Measurements from ENCODE around the gene KPNA1. TPM values are rescaled to one million over a fixed set of nuclear protein-coding genes. Genes with fewer than 3 reads are reported as not detected.

The KPNA1 gene
- total and polyA plus RNA-seq, 2 experiments from 2014 or later, result 38.9 to 44.0 TPM

DNA sequence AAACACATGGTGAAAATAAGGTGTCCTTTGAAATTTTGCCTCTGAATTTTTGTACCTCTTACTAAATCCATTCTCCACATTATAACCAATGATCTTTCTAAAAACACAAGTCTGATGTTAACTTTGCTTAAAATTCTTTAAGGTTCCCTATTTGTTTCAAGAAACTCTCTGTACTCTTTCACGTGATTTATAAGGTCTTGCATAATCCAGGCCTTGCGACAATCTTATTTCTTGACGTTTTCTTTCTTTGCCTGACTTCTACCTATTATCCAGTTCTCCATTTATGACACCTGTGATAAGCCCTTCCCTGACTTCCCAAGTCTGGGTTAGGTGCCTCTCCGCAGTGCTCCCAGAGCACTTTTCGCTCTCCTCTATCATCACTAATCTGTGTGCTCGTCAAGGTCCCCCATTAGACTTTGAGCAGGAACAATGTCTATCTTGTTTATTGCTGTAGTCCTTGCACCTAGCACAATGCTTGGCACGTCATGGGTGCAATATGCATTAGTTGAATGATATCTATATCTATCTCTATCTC lies 24.3 kb upstream of the KPNA1 start:
- WGBS (ENCODE audit: low lambda C conversion rate, missing lambda C conversion rate), result 85% methylated on average over 7 of the region's 7 CpGs
- Histone ChIP-seq H3K27me3 (no peaks in the 10 kb centered on the region), H4K20me1 (ENCODE audit: insufficient read depth, poor library complexity, severe bottlenecking) (no peaks in the 10 kb centered on the region), H3K79me2 (no peaks in the 10 kb centered on the region), H3K36me3 (replicated peaks; ENCODE audit: insufficient read depth, low read depth) (no peaks in the 10 kb centered on the region), H3K4me1 (ENCODE audit: insufficient read depth) (no peaks in the 10 kb centered on the region), H3K27ac (peak overlapping the region; percentile 31), H3K4me2 (no peak overlapping the region), H2AFZ (no peak overlapping the region), H3K9me3 (ENCODE audit: low read depth) (no peaks in the 10 kb centered on the region), H3K4me3 (no peak overlapping the region), H3K9me2 (replicated peaks; ENCODE audit: insufficient read depth) (no peaks in the 10 kb centered on the region)
- TF ChIP-seq EZH2phosphoT487 (IDR thresholded peaks at IDR 0.05; ENCODE audit: low read depth, severe bottlenecking, unreplicated experiment) (no peak), EZH2 (IDR thresholded peaks at IDR 0.05; ENCODE audit: borderline replicate concordance) (no peak)
- no peak for DNase-seq (ENCODE audit: low spot score)

DNA sequence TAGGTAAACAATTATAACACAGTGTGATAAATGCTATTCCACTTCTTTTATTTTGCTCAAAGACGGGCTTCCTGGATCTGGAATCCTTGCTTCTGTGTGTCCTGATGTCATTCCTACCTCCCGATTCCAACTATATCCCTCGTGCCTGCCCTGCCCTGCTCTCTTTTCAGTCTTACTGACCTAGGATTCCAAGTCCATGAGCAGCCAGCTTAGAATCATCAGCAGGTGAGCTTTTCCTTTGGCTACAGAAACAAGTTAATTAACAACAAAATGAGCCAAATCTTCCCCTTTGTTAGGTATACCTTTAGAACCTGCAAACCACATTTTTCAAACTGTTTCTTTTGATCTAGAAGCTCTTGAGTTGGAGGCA lies 21.9 kb upstream of the KPNA1 start:
- DNase-seq (ENCODE audit: low spot score), result no peak
- Histone ChIP-seq H3K4me2 (no peak overlapping the region), H3K9me3 (ENCODE audit: low read depth) (no peaks in the 10 kb centered on the region), H2AFZ (no peak overlapping the region), H4K20me1 (ENCODE audit: insufficient read depth, poor library complexity, severe bottlenecking) (no peaks in the 10 kb centered on the region), H3K36me3 (replicated peaks; ENCODE audit: insufficient read depth, low read depth) (no peaks in the 10 kb centered on the region), H3K27ac (no peak overlapping the region), H3K9me2 (replicated peaks; ENCODE audit: insufficient read depth) (no peaks in the 10 kb centered on the region), H3K4me1 (ENCODE audit: insufficient read depth) (no peaks in the 10 kb centered on the region), H3K79me2 (no peaks in the 10 kb centered on the region), H3K27me3 (no peaks in the 10 kb centered on the region), H3K4me3 (no peak overlapping the region)
- TF ChIP-seq, protein P1, sequence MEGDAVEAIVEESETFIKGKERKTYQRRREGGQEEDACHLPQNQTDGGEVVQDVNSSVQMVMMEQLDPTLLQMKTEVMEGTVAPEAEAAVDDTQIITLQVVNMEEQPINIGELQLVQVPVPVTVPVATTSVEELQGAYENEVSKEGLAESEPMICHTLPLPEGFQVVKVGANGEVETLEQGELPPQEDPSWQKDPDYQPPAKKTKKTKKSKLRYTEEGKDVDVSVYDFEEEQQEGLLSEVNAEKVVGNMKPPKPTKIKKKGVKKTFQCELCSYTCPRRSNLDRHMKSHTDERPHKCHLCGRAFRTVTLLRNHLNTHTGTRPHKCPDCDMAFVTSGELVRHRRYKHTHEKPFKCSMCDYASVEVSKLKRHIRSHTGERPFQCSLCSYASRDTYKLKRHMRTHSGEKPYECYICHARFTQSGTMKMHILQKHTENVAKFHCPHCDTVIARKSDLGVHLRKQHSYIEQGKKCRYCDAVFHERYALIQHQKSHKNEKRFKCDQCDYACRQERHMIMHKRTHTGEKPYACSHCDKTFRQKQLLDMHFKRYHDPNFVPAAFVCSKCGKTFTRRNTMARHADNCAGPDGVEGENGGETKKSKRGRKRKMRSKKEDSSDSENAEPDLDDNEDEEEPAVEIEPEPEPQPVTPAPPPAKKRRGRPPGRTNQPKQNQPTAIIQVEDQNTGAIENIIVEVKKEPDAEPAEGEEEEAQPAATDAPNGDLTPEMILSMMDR (IDR thresholded peaks at IDR 0.05; ENCODE audit: poor library complexity), result no peak
- TF ChIP-seq EZH2 (IDR thresholded peaks at IDR 0.05; ENCODE audit: borderline replicate concordance) (no peak), EZH2phosphoT487 (IDR thresholded peaks at IDR 0.05; ENCODE audit: low read depth, severe bottlenecking, unreplicated experiment) (no peak)
- 61% methylated on average over 3 of the region's 3 CpGs for whole genome bisulfite sequencing (ENCODE audit: low lambda C conversion rate, missing lambda C conversion rate)

DNA sequence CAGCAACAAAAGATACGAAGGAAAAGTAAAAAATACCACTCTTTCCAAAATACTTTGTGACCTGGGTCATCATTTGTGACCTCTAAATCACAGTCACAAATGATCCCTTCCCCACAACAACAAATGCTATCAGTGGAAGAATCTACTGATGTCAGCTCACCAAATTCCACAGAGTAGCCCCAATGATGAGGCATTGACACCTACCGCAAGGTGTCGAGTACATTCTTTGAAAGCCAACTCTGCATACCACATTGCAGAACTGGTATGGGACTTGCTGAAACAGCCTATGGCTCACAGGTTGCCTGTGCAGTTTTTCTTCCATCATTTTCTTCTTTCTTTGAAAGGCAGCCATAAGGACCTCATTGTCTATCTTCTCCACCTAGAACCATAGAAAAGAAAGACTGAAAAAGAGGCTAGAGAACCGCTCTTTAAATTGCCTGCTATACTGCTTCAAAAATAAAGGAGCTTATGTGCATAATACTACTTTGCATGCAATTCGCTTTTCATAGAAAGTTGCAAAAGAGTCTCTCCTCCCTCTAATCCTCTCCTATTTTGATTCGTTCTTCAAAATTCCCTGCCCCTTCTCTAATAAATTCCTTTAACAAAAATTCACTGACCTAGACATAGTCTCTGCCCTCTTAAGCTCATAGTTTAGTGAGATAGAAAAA lies 21.4 kb upstream of the KPNA1 start:
- H3K79me2 ChIP-seq, result no peaks in the 10 kb centered on the region
- H3K36me3 ChIP-seq (replicated peaks; ENCODE audit: insufficient read depth, low read depth), result no peaks in the 10 kb centered on the region
- H3K27me3 ChIP-seq, result no peaks in the 10 kb centered on the region
- H3K4me3 ChIP-seq, result no peak overlapping the region
- no peak for DNase-seq (ENCODE audit: low spot score)
- WGBS (ENCODE audit: low lambda C conversion rate, missing lambda C conversion rate), result 75% methylated on average over 6 of the region's 6 CpGs
- no peaks in the 10 kb centered on the region for H4K20me1 ChIP-seq (ENCODE audit: insufficient read depth, poor library complexity, severe bottlenecking)
- no peak overlapping the region for H2AFZ ChIP-seq
- H3K4me1 ChIP-seq (ENCODE audit: insufficient read depth), result no peaks in the 10 kb centered on the region
- H3K4me2 ChIP-seq, result no peak overlapping the region
- H3K9me3 ChIP-seq (ENCODE audit: low read depth), result no peaks in the 10 kb centered on the region
- no peak overlapping the region for H3K27ac ChIP-seq
- H3K9me2 ChIP-seq (replicated peaks; ENCODE audit: insufficient read depth), result no peaks in the 10 kb centered on the region
- TF ChIP-seq, protein P1 (IDR thresholded peaks at IDR 0.05; ENCODE audit: poor library complexity), result no peak
- TF ChIP-seq EZH2phosphoT487 (IDR thresholded peaks at IDR 0.05; ENCODE audit: low read depth, severe bottlenecking, unreplicated experiment) (no peak), EZH2 (IDR thresholded peaks at IDR 0.05; ENCODE audit: borderline replicate concordance) (no peak)

DNA sequence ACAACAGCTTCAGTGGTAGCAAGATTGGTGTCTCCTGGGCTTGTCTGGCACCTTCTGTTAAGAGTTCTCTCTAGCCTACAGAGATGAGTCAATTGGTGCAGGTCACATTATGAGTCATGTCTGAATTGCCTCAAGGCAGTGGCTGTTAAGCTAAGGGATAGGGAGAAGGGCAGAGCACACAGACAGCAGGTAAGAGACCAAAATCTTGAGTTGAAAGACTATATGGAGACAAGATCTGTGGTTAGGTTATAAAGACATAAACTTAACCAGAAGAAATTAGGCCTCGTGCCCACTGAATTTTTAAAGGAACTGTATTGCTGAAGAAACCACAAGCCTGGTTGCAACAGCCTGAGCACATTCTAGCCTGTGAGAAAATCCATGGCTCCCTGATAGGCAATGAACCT lies 19.2 kb upstream of the KPNA1 start:
- Histone ChIP-seq H3K4me1 (ENCODE audit: insufficient read depth) (no peaks in the 10 kb centered on the region), H3K4me3 (no peak overlapping the region), H4K20me1 (ENCODE audit: insufficient read depth, poor library complexity, severe bottlenecking) (no peaks in the 10 kb centered on the region), H3K27ac (peak overlapping the region; percentile 40), H3K36me3 (replicated peaks; ENCODE audit: insufficient read depth, low read depth) (no peaks in the 10 kb centered on the region), H3K4me2 (no peak overlapping the region), H3K79me2 (no peaks in the 10 kb centered on the region), H3K9me3 (ENCODE audit: low read depth) (no peaks in the 10 kb centered on the region), H3K27me3 (no peaks in the 10 kb centered on the region), H3K9me2 (replicated peaks; ENCODE audit: insufficient read depth) (no peaks in the 10 kb centered on the region), H2AFZ (no peak overlapping the region)
- TF ChIP-seq EZH2 (IDR thresholded peaks at IDR 0.05; ENCODE audit: borderline replicate concordance) (no peak), EZH2phosphoT487 (IDR thresholded peaks at IDR 0.05; ENCODE audit: low read depth, severe bottlenecking, unreplicated experiment) (no peak)
- TF ChIP-seq, protein P1 (IDR thresholded peaks at IDR 0.05; ENCODE audit: poor library complexity), result no peak
- DNase-seq (ENCODE audit: low spot score), result peak; percentile 42
- WGBS (ENCODE audit: low lambda C conversion rate, missing lambda C conversion rate), result 57% methylated on average over 1 of the region's 1 CpG

All from hepatocyte (in vitro differentiated cells).